Neural cell (in vitro differentiated cells): ENCODE data around the gene APOBEC3A. TPM values are rescaled to one million over a fixed set of nuclear protein-coding genes. Genes with fewer than 3 reads are reported as not detected.

ENCODE experiments used
- H2AFZ ChIP-seq: fragments of 200-600, 300-800 bp; sonication (generic), shearing (Covaris generic); 2 replicates; pipeline ENCODE4 v1.6.0; 2014; ENCODE audit warnings: low read depth, mild to moderate bottlenecking, antibody characterized with exemption, low read length, moderate library complexity
- H3F3A ChIP-seq: fragments of 200-600 bp; shearing (Covaris generic); 2 replicates; pipeline ENCODE4 v1.6.1; 2016; ENCODE audit warnings: mild to moderate bottlenecking, moderate library complexity, mixed read lengths, antibody characterized with exemption, low read length; ENCODE audit not compliant: insufficient read depth, poor library complexity, severe bottlenecking
- H3K27ac ChIP-seq: fragments of 200-600, 300-800 bp; sonication (generic), shearing (Covaris generic); 2 replicates; pipeline ENCODE4 v1.5.1; 2014; ENCODE audit warnings: mild to moderate bottlenecking, low read length, moderate library complexity
- H3K27me3 ChIP-seq: fragments of 300-800, 200-600 bp; sonication (generic), shearing (Covaris generic); 2 replicates; pipeline ENCODE4 v1.6.0; 2014; ENCODE audit warnings: mild to moderate bottlenecking, low read depth, low read length, moderate library complexity; ENCODE audit not compliant: insufficient read depth
- H3K36me3 ChIP-seq: fragments of 300-800, 200-600 bp; sonication (generic), shearing (Covaris generic); 2 replicates; pipeline ENCODE4 v1.5.1; 2014; ENCODE audit warnings: mild to moderate bottlenecking, antibody characterized with exemption, low read length, moderate library complexity; ENCODE audit not compliant: insufficient read depth
- H3K4me2 ChIP-seq: fragments of 300-800, 200-600 bp; sonication (generic), shearing (Covaris generic); 2 replicates; pipeline ENCODE4 v1.6.0; 2014; ENCODE audit warnings: mild to moderate bottlenecking, low read length
- H3K4me3 ChIP-seq: fragments of 300-800, 200-600 bp; sonication (generic), shearing (Covaris generic); 2 replicates; pipeline ENCODE4 v1.5.1; 2014; ENCODE audit warnings: mild to moderate bottlenecking, low read length, moderate library complexity
- H3K79me2 ChIP-seq: fragments of 200-600 bp; shearing (Covaris generic); replicated peaks from 2 replicates; pipeline ENCODE4 v1.6.0; 2014; ENCODE audit warnings: mild to moderate bottlenecking, low read length, moderate library complexity; ENCODE audit not compliant: insufficient read depth
- H3K9ac ChIP-seq: fragments of 300-800, 200-600 bp; sonication (generic), shearing (Covaris generic); 2 replicates; pipeline ENCODE4 v1.6.1; 2016; ENCODE audit warnings: mild to moderate bottlenecking, low read length, mixed read lengths
- H3K9me2 ChIP-seq: fragments of 200-600 bp; shearing (Covaris generic); 2 replicates; pipeline ENCODE4 v1.6.1; 2016; ENCODE audit warnings: mild to moderate bottlenecking, low read length, mixed read lengths; ENCODE audit not compliant: insufficient read depth
- H3K9me3 ChIP-seq: fragments of 200-600, 300-800 bp; sonication (generic), shearing (Covaris generic); 2 replicates; pipeline ENCODE4 v1.6.1; 2016; ENCODE audit warnings: mild to moderate bottlenecking, mixed run types, low read length, moderate library complexity, mixed read lengths
- H4K20me1 ChIP-seq: fragments of 200-600 bp; shearing (Covaris generic); 2 replicates; pipeline ENCODE4 v1.6.1; 2016; ENCODE audit warnings: mild to moderate bottlenecking, mixed run types; ENCODE audit not compliant: insufficient read depth
- EP300 ChIP-seq: fragments of 450-650 bp; conservative IDR thresholded peaks from 2 replicates; pipeline ENCODE4 v1.6.1; 2014; ENCODE audit warnings: antibody characterized with exemption, mild to moderate bottlenecking, moderate library complexity; ENCODE audit not compliant: poor library complexity, severe bottlenecking
- EZH2 ChIP-seq: fragments of 200-600, 300-800 bp; shearing (Covaris generic), sonication (generic); IDR thresholded peaks from 2 replicates; pipeline ENCODE4 v1.6.1; 2014; ENCODE audit warnings: antibody characterized with exemption, low read length, borderline replicate concordance, mild to moderate bottlenecking; ENCODE audit not compliant: insufficient read depth, poor library complexity, severe bottlenecking
- MXI1 ChIP-seq: fragments of 450-650 bp; conservative IDR thresholded peaks from 2 replicates; pipeline ENCODE4 v1.6.1; 2014; ENCODE audit warnings: antibody characterized with exemption, mild to moderate bottlenecking; ENCODE audit not compliant: poor library complexity, severe bottlenecking
- POLR2AphosphoS5 ChIP-seq: IDR thresholded peaks from 2 replicates; pipeline ENCODE4 v1.6.1; 2012
- RAD21 ChIP-seq: fragments of 450-650 bp; conservative IDR thresholded peaks from 2 replicates; pipeline ENCODE4 v1.6.1; 2014; ENCODE audit warnings: antibody characterized with exemption, mild to moderate bottlenecking, moderate library complexity
- SMC3 ChIP-seq: fragments of 450-650 bp; conservative IDR thresholded peaks from 2 replicates; pipeline ENCODE4 v1.6.1; 2014; ENCODE audit warnings: antibody characterized with exemption, mild to moderate bottlenecking, moderate library complexity; ENCODE audit not compliant: poor library complexity
- TAF1 ChIP-seq: IDR thresholded peaks from 2 replicates; pipeline ENCODE4 v1.6.1; 2012; ENCODE audit warnings: low read depth
- polyA plus RNA-seq: library from polyadenylated mRNA; depleted of rRNA; stranded (reverse); fragments of >200 nt; gene quantifications from 2 replicates; pipeline ENCODE4 v1.2.3, GENCODE V29; 2014
- TF ChIP-seq, protein P1 (sequence below): fragments of 450-650 bp; IDR thresholded peaks from 2 replicates; pipeline ENCODE4 v1.5.1; 2014; ENCODE audit warnings: antibody characterized with exemption, mild to moderate bottlenecking, moderate library complexity; ENCODE audit not compliant: poor library complexity, severe bottlenecking
- TF ChIP-seq, protein P2 (sequence below): IDR thresholded peaks from 2 replicates; pipeline ENCODE4 v1.6.1; 2012; ENCODE audit warnings: borderline replicate concordance

The APOBEC3A gene
- polyA plus RNA-seq, 1 donor from 2014 or later: not detected

DNA sequence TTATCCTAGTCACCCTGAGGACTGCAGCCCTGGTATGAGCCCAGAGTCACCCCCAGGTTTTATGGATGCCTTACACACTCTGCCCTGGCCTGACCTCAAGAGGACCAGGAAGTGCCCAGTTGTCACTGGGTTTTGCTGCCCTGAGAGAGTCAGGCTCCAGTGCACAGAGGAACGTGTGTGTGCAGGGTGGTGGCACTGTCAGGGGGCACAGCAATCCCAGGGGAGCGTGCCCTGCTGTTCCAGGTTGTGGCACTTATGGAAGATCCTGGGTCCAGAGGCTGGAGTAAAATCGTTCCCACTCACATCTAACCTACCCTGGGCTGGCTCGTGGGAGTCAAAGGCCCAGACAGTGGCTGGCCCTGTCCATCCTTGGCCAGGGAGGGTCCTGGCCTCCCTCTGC, 7.6 kb downstream of the APOBEC3A start:
- H3K4me2 ChIP-seq: no peak overlapping the region
- no peaks in the 10 kb centered on the region for H3K9me2 ChIP-seq
- no peaks in the 10 kb centered on the region for H3K36me3 ChIP-seq
- H3K9me3 ChIP-seq: no peaks in the 10 kb centered on the region
- H3K9ac ChIP-seq: no peak overlapping the region
- H3K27me3 ChIP-seq: no peaks in the 10 kb centered on the region
- no peak overlapping the region for H3K4me3 ChIP-seq
- H3K79me2 ChIP-seq: no peaks in the 10 kb centered on the region
- H2AFZ ChIP-seq: no peak overlapping the region
- no peak overlapping the region for H3K27ac ChIP-seq
- no peak for TF ChIP-seq EZH2
- no peak for TF ChIP-seq SMC3
- no peak for TF ChIP-seq MXI1
- no peaks in the 10 kb centered on the region for H4K20me1 ChIP-seq
- no peaks in the 10 kb centered on the region for H3F3A ChIP-seq

- Histone ChIP-seq H3K36me3 (no peaks in the 10 kb centered on the region), H3K9me3 (no peaks in the 10 kb centered on the region), H3K79me2 (no peaks in the 10 kb centered on the region), H3F3A (no peaks in the 10 kb centered on the region), H4K20me1 (no peaks in the 10 kb centered on the region), H3K27me3 (no peaks in the 10 kb centered on the region), H2AFZ (no peak overlapping the region), H3K9ac (no peak overlapping the region), H3K4me2 (no peak overlapping the region), H3K27ac (no peak overlapping the region), H3K4me3 (no peak overlapping the region), H3K9me2 (no peaks in the 10 kb centered on the region)
- TF ChIP-seq TAF1: no peak
- TF ChIP-seq, protein P1, sequence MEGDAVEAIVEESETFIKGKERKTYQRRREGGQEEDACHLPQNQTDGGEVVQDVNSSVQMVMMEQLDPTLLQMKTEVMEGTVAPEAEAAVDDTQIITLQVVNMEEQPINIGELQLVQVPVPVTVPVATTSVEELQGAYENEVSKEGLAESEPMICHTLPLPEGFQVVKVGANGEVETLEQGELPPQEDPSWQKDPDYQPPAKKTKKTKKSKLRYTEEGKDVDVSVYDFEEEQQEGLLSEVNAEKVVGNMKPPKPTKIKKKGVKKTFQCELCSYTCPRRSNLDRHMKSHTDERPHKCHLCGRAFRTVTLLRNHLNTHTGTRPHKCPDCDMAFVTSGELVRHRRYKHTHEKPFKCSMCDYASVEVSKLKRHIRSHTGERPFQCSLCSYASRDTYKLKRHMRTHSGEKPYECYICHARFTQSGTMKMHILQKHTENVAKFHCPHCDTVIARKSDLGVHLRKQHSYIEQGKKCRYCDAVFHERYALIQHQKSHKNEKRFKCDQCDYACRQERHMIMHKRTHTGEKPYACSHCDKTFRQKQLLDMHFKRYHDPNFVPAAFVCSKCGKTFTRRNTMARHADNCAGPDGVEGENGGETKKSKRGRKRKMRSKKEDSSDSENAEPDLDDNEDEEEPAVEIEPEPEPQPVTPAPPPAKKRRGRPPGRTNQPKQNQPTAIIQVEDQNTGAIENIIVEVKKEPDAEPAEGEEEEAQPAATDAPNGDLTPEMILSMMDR: no peak
- TF ChIP-seq, protein P2, sequence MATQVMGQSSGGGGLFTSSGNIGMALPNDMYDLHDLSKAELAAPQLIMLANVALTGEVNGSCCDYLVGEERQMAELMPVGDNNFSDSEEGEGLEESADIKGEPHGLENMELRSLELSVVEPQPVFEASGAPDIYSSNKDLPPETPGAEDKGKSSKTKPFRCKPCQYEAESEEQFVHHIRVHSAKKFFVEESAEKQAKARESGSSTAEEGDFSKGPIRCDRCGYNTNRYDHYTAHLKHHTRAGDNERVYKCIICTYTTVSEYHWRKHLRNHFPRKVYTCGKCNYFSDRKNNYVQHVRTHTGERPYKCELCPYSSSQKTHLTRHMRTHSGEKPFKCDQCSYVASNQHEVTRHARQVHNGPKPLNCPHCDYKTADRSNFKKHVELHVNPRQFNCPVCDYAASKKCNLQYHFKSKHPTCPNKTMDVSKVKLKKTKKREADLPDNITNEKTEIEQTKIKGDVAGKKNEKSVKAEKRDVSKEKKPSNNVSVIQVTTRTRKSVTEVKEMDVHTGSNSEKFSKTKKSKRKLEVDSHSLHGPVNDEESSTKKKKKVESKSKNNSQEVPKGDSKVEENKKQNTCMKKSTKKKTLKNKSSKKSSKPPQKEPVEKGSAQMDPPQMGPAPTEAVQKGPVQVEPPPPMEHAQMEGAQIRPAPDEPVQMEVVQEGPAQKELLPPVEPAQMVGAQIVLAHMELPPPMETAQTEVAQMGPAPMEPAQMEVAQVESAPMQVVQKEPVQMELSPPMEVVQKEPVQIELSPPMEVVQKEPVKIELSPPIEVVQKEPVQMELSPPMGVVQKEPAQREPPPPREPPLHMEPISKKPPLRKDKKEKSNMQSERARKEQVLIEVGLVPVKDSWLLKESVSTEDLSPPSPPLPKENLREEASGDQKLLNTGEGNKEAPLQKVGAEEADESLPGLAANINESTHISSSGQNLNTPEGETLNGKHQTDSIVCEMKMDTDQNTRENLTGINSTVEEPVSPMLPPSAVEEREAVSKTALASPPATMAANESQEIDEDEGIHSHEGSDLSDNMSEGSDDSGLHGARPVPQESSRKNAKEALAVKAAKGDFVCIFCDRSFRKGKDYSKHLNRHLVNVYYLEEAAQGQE: no peak
- no peak for TF ChIP-seq EZH2
- no peak for TF ChIP-seq SMC3
- TF ChIP-seq RAD21: no peak
- TF ChIP-seq POLR2AphosphoS5: no peak
- no peak for TF ChIP-seq EP300
- no peak for TF ChIP-seq MXI1
These were observed 8.4 kb downstream of the APOBEC3A start for GRCh38 chr22:38965614-38966379.
